K562 (cell line): ENCODE results near the gene ZNF569. TPM values are rescaled to one million over a fixed set of nuclear protein-coding genes. Genes with fewer than 3 reads are reported as not detected.

Experiments used
- BACH1 ChIP-seq: fragments of 200-800 bp; sonication (Bioruptor generic); IDR thresholded peaks from 2 replicates; pipeline ENCODE4 v1.6.1; 2016; ENCODE audit warnings: missing genetic modification characterization, missing compliant biosample characterization
- CCNT2 ChIP-seq: IDR thresholded peaks from 2 replicates; pipeline ENCODE4 v1.6.1; 2011; ENCODE audit warnings: borderline replicate concordance, low read depth, mild to moderate bottlenecking, moderate library complexity, mixed read lengths, low read length; ENCODE audit not compliant: insufficient read length; ENCODE audit errors: extremely low read depth
- CEBPB ChIP-seq: fragments of 450-650 bp; IDR thresholded peaks from 2 replicates; pipeline ENCODE4 v1.6.1; 2016; ENCODE audit warnings: missing genetic modification characterization, missing compliant biosample characterization
- CEBPG ChIP-seq, 3 experiments: fragments of 200-800 bp in 1 of 3; sonication (Bioruptor generic) in 1 of 3; sonication (generic) in 1 of 3; formaldehyde crosslinking in 1 of 3; IDR thresholded peaks in 2 of 3; conservative IDR thresholded peaks in 1 of 3; 2 replicates each; pipeline versions ENCODE4 v1.6.1 to v1.8.0; 2016 to 2022; ENCODE audit warnings: missing compliant biosample characterization in 2 of 3, missing genetic modification characterization in 2 of 3, mild to moderate bottlenecking in 1 of 3, missing genetic modification reagents in 1 of 3
- CHD2 ChIP-seq: IDR thresholded peaks from 2 replicates; pipeline ENCODE4 v1.6.1; 2011; ENCODE audit warnings: low read depth, low read length
- FIP1L1 ChIP-seq: fragments of 200-400 bp; formaldehyde crosslinking; IDR thresholded peaks from 2 replicates; pipeline ENCODE4 v1.6.1; 2018; ENCODE audit warnings: mild to moderate bottlenecking, low read depth, low read length; ENCODE audit not compliant: poor library complexity, severe bottlenecking
- HDGF ChIP-seq: fragments of 450-650 bp; IDR thresholded peaks from 2 replicates; pipeline ENCODE4 v1.6.1; 2016
- HEY1 ChIP-seq: fragments of 250-450 bp; sonication (Bioruptor Pico); IDR thresholded peaks from 2 replicates; pipeline ENCODE4 v1.5.0; 2020; ENCODE audit warnings: mild to moderate bottlenecking, moderate library complexity, borderline replicate concordance
- HNRNPUL1 ChIP-seq: fragments of 200-400 bp; formaldehyde crosslinking; IDR thresholded peaks from 2 replicates; pipeline ENCODE4 v1.6.1; 2017; ENCODE audit warnings: low read length
- LARP7 ChIP-seq: fragments of 450-650 bp; IDR thresholded peaks from 2 replicates; pipeline ENCODE4 v1.6.1; 2016
- RFX5 ChIP-seq: IDR thresholded peaks from 2 replicates; pipeline ENCODE4 v1.6.1; 2011; ENCODE audit warnings: low read depth, mild to moderate bottlenecking, improper control_type of control experiment, low read length
- SAP30 ChIP-seq: fragments of 200-600 bp; sonication (generic); IDR thresholded peaks from 2 replicates; pipeline ENCODE4 v1.6.1; 2012; ENCODE audit warnings: borderline replicate concordance, low read depth, mild to moderate bottlenecking, moderate library complexity, low read length, control low read depth, inconsistent platforms; ENCODE audit not compliant: insufficient read depth, poor library complexity, severe bottlenecking
- TAF15 ChIP-seq: fragments of 200-400 bp; formaldehyde crosslinking; IDR thresholded peaks from 2 replicates; pipeline ENCODE4 v1.6.1; 2017; ENCODE audit warnings: mild to moderate bottlenecking, low read depth, low read length, moderate library complexity
- TAL1 ChIP-seq: fragments of 450-650 bp; IDR thresholded peaks from 2 replicates; pipeline ENCODE4 v1.6.1; 2016; ENCODE audit warnings: mild to moderate bottlenecking
- YY1 ChIP-seq, 3 experiments: IDR thresholded peaks; 2 replicates each; pipeline ENCODE4 v1.6.1; 2011; ENCODE audit warnings: low read length in 2 of 3, mild to moderate bottlenecking in 2 of 3, moderate library complexity in 2 of 3, borderline replicate concordance in 1 of 3, control low read depth in 1 of 3, low read depth in 1 of 3; ENCODE audit not compliant: insufficient read depth in 3 of 3, insufficient replicate concordance in 2 of 3, control insufficient read depth in 1 of 3, insufficient read length in 1 of 3; ENCODE audit errors: extremely low read depth in 1 of 3
- ZBTB33 ChIP-seq: sonication (generic); formaldehyde crosslinking; IDR thresholded peaks from 2 replicates; pipeline ENCODE4 v1.8.1; 2023; ENCODE audit warnings: mild to moderate bottlenecking, missing genetic modification reagents
- ZFP36 ChIP-seq: fragments of 150-350 bp; IDR thresholded peaks from 2 replicates; pipeline ENCODE4 v1.6.1; 2018; ENCODE audit warnings: low read length, low read depth; ENCODE audit not compliant: partially characterized antibody
- ZNF134 ChIP-seq: fragments of 250-450 bp; sonication (Bioruptor Pico); conservative IDR thresholded peaks from 2 replicates; pipeline ENCODE4 v1.4.0; 2020
- ZNF175 ChIP-seq: fragments of 200-800 bp; sonication (Bioruptor generic); IDR thresholded peaks from 2 replicates; pipeline ENCODE4 v1.6.1; 2016; ENCODE audit warnings: low read depth, mild to moderate bottlenecking, missing genetic modification characterization, missing compliant biosample characterization
- polyA plus RNA-seq, 8 experiments: library from polyadenylated mRNA; depleted of rRNA in 4 of 8; stranded (reverse) in 5 of 8; unstranded in 3 of 8; fragments of >200 nt; fragmentation: Nextera tagmentation in 2 of 8; fragmentation: Illumina TruSeq in 1 of 8; extraction: Ambion mirVana in 2 of 8; extraction: Trizol in 1 of 8; gene quantifications; 2 replicates each; pipeline versions ENCODE4 v1.2.1 to v1.2.3, GENCODE V29; 2011 to 2014; ENCODE audit warnings: inconsistent platforms in 1 of 8, missing spikeins in 1 of 8
- total RNA-seq, 7 experiments: library from RNA; depleted of rRNA in 6 of 7; stranded (reverse); fragments of >200 nt in 6 of 7; fragmentation: Illumina TruSeq in 2 of 7; extraction: Trizol in 2 of 7; gene quantifications; 2 replicates each; pipeline versions ENCODE4 v1.2.1 to v1.2.3, GENCODE V29; 2011 to 2021; ENCODE audit warnings: low replicate concordance in 1 of 7
- TF ChIP-seq, protein P1 (sequence below): fragments of 450-650 bp; IDR thresholded peaks from 2 replicates; pipeline ENCODE4 v1.6.1; 2017; ENCODE audit warnings: antibody characterized with exemption
- TF ChIP-seq, protein P2 (sequence below): fragments of 250-450 bp; sonication (Bioruptor Pico); IDR thresholded peaks from 2 replicates; pipeline ENCODE4 v1.5.1; 2021; ENCODE audit warnings: mild to moderate bottlenecking

Gene ZNF569
- total and polyA plus RNA-seq, 9 of the 15 experiments (the other 6 are each of a cell fraction or from before 2014, with no cell fraction given), result 2.1 to 5.7 (median 4.5) TPM

DNA sequence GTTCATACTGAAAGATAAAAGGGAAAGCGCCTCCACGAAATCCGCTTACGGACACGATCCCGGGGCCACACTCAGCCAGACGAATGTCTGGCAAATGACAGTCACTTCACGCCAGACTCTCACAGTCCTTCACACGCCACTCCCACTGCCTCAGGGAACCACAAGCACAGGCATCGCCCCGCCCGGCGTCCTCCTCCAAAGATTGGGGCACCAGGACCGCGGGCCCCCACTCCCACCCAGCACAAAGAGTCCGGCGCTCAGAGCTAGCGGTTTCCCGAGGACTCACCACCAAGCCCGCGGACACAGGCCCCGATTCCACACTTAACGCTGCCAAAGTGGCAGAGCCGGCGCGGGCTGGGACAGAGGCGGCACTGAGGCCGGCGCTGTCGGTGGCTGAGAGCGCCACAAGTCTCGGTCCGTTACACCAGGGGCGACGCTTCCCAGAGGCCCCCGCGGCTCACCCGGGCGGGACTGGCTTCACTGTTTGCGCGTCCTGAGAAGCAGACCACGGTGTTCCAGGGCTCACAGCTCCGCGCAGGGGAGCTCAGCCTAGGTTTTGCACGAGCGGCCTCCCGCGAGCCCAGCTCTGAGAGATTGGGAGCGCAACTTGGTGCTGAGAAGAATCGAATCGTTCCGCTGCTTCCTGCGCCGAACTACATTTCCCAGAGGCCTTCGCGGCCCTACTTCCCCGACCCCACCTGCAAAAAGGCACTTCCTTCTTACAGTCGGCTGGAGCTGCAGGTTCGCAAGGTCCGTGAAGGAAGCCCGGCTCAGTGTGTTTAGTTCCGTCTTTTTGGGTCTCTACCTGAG lies at the start of gene ZNF569 (continued):
- TF ChIP-seq CEBPG (CRISPR knock-in tag; IDR thresholded peaks at IDR 0.05) (no peak), CEBPG (tag; conservative IDR thresholded peaks at IDR 0.05 in 1 of 2, IDR thresholded peaks at IDR 0.05 in 1 of 2) (no peak), HDGF (no peak), ZFP36 (no peak), TAL1 (no peak), ZNF134 (CRISPR knock-in tag) (no peak), TAF15 (no peak), CCNT2 (no peak), HEY1 (CRISPR knock-in tag) (no peak), SAP30 (no peak), LARP7 (no peak), HNRNPUL1 (no peak), ZBTB33 (no peak), FIP1L1 (no peak), BACH1 (tag) (no peak), CHD2 (peak; percentile 32; the same call in 1 of the 2 replicates), CEBPB (tag) (no peak), ZNF175 (0 out of 2 replicates have a peak, but pooled peaks have one; percentile 16), YY1 (IDR thresholded peaks at IDR 0.05; ENCODE audit: borderline replicate concordance in 1 of 3, control insufficient read depth in 1 of 3, extremely low read depth in 1 of 3, insufficient read depth in 3 of 3, insufficient read length in 1 of 3, insufficient replicate concordance in 2 of 3, low read depth in 1 of 3, low read length in 2 of 3) (peak in 1 of 3 experiments; percentile 6), RFX5 (no peak)
- TF ChIP-seq, protein P1, sequence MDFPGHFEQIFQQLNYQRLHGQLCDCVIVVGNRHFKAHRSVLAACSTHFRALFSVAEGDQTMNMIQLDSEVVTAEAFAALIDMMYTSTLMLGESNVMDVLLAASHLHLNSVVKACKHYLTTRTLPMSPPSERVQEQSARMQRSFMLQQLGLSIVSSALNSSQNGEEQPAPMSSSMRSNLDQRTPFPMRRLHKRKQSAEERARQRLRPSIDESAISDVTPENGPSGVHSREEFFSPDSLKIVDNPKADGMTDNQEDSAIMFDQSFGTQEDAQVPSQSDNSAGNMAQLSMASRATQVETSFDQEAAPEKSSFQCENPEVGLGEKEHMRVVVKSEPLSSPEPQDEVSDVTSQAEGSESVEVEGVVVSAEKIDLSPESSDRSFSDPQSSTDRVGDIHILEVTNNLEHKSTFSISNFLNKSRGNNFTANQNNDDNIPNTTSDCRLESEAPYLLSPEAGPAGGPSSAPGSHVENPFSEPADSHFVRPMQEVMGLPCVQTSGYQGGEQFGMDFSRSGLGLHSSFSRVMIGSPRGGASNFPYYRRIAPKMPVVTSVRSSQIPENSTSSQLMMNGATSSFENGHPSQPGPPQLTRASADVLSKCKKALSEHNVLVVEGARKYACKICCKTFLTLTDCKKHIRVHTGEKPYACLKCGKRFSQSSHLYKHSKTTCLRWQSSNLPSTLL, result no peak
- TF ChIP-seq, protein P2, sequence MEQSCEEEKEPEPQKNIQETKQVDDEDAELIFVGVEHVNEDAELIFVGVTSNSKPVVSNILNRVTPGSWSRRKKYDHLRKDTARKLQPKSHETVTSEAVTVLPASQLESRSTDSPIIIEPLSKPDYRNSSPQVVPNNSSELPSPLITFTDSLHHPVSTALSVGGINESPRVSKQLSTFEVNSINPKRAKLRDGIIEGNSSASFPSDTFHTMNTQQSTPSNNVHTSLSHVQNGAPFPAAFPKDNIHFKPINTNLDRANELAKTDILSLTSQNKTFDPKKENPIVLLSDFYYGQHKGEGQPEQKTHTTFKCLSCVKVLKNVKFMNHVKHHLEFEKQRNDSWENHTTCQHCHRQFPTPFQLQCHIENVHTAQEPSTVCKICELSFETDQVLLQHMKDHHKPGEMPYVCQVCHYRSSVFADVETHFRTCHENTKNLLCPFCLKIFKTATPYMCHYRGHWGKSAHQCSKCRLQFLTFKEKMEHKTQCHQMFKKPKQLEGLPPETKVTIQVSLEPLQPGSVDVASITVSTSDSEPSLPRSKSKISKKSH (CRISPR knock-in tag), result no peak
